GM19099 (cell line): Measurements from ENCODE around the gene GSTA2.

Experiments used
- POLR2A ChIP-seq: IDR thresholded peaks from 3 replicates; pipeline ENCODE4 v1.6.1; 2011; ENCODE audit warnings: low read depth; ENCODE audit not compliant: insufficient read length; ENCODE audit errors: extremely low read depth

Gene GSTA2

GRCh38 chr6:52720321-52720720 lies 43.0 kb downstream of the GSTA2 start:
- TF ChIP-seq POLR2A: no peak

DNA sequence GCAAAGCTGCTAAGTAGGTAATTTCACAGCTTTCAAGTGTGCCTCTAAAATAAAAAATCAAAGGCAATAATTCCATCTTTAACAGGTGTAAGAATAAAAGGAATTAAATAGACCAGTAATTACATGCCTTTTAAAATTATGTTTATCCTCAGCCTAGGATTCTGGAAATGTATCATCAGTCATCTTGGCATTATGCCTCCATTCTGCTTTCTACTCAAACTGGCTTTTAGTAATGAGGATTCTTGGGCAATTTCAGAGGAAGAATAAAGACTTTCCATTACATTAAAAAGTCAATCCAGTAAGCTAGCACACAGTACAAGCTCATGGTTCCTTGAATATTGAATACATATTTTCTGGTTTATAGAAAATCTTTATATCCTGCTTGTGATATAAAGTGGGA lies 44.7 kb downstream of the GSTA2 start:
- no peak for TF ChIP-seq POLR2A

DNA sequence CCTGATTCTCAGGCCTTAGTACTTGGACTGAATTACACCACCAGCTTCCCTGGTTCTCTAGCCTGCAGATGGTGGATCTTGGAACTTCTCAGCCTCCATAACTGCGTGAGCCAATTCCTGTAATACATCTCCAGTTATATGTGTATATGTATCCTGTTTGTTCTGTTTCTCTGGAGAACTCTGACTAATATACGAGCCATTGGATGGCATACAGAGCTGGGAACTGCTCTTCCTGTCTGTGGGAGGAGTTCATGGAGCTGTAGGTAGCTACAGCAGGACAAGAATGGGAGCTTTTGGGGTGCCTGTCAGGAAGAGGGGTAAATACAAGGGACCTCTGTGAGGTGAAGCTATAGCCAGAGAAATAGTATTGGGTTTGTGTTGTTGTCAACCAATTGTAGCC lies 51.1 kb downstream of the GSTA2 start:
- no peak for TF ChIP-seq POLR2A

DNA sequence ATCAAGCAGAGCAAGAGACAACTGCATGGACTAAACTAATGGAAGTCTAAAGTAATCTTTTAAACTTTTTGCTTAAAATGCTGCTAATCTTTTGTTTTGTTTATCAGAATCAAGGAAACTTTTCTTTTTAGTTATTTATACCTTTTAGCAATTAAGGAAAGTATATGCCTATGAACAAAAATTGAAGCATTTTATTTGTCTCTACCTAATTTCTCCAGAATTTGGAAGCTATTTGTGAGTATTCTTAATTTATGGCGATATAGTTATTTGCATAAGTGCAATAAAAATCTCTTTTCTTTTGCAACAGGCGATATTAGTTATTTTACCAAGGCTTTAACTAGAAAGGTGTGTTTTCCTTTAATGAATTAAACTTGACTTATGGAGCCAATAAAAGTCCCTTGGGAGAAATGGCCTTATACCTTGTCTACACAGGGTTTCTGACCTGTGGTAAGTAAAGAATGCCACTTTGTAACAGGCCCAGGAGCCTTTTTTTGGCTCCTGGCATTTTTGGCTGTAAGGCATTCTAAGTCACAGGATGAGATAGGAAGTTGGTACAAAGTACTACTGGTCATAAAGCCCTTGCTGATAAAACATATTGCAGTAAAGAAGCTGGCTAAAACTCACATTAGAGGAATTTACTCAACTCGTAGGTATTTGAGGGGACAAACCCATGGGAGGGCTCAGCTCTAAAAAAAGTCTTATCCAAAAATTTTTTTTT lies 55.2 kb downstream of the GSTA2 start:
- no peak for TF ChIP-seq POLR2A

DNA sequence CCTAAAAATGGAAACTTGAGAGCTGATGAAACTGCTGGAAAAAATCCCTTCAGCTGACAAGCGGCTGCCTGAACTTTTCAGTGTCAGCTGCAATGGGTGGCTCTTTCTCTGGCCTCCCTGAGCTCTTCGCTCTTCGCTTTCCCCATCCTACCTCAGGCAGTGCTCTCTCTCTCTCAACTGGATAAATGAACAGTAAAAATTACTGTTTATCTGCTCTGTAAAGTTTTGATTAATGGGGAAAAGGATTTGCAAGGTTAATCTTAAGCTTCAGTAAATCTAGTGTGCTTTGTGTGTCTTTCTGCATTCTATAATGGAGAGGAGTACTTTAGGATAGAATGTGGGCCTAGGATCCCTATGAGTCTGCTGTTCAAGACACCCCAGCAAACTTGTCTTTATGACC lies 57.3 kb downstream of the GSTA2 start:
- no peak for TF ChIP-seq POLR2A

GRCh38 chr6:52704060-52704459 lies 59.2 kb downstream of the GSTA2 start:
- no peak for TF ChIP-seq POLR2A
